Left ventricle myocardium superior (tissue), 1 donor: ENCODE measurements around the gene PAIP2. TPM values are rescaled to one million over a fixed set of nuclear protein-coding genes. Genes with fewer than 3 reads are reported as not detected.
"Not testable (repeated sequence)": the region's sequence is repeated elsewhere in the genome, so short reads cannot be mapped to it uniquely, and the experiment has no call there.

Source experiments
- ATAC-seq: fragments of 200-7000 bp; cut with Tn5 transposase; one replicate; pipeline ENCODE4 v1.9.1; 2020; ENCODE audit warnings: mild to moderate bottlenecking, moderate library complexity
- DNase-seq: peaks from one replicate; pipeline ENCODE4 v3.0.0-alpha.2; 2020
- intact Hi-C: fragments of 100-400 bp; cut with micrococcal nuclease; formaldehyde crosslinking; loops from one replicate; pipeline ENCODE4 v1.11.0; 2022
- total RNA-seq: library from RNA; stranded (reverse); fragmentation: NEBNext Ultra II Directional; extraction: Animal tissue kit (Norgen Biotek cat#: 25700); gene quantifications from one replicate; pipeline ENCODE4 v1.2.1, GENCODE V29; 2021
- donor health status: DM: no; HTN: yes; CAD: no; lungs with severe emphysema.

PAIP2 gene
- total RNA-seq, 1 donor from 2014 or later = 136 TPM

DNA sequence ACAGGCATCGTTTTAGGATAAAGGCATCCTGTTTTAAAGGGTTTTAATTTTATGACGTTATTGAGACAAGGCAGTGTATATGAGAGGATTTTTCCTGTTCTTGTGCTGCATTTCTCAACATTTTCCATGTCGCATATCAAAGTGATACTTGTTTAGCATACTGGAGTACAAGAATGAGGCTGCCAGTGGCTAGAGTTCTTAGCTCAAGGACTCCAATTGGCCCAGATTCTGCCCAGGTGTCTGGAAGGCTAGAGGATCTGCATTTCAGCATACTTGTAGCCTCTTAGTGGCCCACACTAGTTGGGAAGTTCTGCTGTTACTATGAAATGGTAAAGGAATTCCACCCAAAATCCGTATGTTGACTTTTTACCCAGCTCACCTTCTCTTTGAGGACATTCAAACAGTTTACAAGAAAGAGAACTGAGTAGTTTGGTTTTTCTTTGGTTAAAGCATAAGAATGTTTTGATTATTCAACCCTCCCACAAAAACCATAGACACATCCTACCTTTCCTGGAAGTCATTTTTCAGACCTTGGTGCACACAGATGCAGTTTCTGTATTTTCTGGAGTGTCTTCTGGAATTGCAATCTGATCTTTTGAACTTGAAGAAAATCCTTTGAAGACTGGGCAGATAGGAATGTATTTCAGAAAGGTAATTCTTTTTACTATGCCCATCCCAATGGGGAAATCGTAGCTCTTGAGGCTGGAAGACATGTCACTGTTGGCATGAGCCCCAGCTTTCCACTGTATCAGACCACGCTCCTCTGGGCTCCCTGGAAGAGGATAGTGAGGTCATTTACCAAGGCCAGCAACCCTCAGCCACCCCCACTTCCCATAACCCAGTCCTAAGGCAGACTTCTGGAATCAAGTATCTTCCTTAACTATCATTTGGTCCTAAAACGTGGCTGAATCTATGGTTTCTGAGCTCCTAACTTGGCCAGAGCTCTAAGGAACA lies 30.1 kb downstream of the PAIP2 start:
- intact Hi-C loops = no loop called here
- no peak for DNase-seq
- ATAC-seq = peak; percentile 69

DNA sequence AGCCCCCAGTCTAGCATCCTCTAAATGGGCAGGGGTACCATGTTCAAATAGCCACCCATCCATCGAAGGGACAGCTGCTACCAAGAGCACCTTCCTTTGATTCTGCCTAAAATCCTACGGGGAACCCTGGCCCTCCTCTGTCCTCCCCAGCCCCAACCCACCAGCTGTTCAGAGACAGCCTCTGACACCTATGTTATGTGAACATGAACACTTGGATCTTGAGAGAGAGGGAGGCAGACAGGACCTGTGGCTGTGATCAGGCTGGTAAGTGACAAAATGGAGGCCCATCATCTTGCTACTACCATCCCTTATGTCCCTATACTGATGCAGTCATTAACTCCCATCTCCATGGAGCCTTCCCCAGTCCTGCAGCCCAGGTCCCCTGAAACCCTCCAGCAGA lies 33.3 kb downstream of the PAIP2 start:
- intact Hi-C loops = no loop called here
- DNase-seq (no peak), ATAC-seq (no peak)

DNA sequence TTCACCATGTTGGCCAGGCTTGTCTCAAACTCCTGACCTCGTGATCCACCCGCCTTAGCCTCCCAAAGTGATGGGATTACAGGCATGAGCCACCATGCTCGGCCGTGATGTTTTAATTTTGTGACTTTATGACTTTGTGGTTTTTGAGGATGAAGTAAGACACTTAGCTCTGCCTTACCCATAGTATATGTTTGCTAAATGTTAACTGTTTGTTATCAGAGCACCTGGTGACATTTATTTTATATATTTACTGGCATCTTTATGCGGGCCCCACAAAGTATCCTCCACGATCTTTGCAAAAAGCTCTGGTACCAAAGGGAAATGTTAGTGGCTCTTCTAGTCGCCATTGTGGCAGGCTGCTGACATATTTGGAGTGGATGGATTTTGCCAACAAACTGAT lies 34.7 kb downstream of the PAIP2 start:
- intact Hi-C loops = no loop called here
- DNase-seq = no peak
- no peak for ATAC-seq

DNA sequence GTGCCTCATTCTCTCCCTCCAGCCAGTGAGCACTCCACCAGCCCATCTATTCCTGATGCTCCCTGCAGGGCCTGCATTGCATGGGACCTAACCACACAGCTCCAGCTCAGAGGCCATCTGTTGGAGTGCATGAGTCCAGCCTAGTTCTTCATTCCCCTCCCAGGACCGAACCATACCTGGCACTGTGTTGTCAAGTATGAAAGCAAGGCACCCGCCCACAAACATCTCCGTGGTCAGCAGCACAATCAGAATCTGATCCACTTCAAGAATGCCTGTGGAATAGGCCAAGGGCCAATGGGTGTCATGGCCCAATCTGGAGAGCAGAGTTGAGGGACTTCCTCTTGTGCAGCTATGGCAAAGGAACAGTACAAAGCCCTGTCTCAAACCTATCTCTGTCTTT lies 35.6 kb downstream of the PAIP2 start:
- intact Hi-C loops = no loop called here
- ATAC-seq (no peak), DNase-seq (no peak)

DNA sequence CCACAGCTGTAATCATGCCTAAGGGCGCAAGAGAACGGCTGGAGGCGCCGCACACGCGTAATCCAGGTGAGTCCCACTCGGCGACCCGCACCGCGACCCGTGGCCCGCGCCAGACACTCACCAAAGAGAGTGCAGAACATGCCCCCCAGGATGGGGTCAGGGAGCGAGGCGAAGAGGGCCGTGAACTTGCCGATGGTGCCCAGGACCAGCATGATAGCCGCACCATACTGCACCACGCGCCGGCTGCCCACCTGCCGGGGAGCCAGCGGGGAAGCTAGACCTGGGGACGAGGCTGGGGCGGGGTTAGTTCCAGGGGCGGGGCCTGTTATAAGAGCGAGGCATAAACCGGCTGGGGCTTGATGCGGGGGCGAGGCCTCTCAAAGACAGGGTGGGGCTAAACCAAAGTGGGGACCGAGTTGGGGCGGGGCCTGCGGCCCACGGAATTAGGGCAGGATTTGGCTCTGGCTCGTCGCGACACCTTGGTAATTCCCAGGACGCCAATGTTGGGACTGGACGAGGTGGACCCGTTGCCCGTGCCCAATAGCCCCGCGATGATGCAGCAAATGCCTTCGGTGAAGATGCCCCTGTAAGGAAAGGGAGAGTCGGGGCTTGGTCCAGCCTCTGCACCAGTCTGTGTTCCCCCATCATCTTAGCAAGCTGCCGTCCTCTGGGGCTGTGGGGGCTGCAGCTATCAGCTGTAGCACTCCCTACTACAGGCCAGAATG lies 36.6 kb downstream of the PAIP2 start:
- ATAC-seq (no peak), DNase-seq (no peak)
- intact Hi-C loops = no loop called here

DNA sequence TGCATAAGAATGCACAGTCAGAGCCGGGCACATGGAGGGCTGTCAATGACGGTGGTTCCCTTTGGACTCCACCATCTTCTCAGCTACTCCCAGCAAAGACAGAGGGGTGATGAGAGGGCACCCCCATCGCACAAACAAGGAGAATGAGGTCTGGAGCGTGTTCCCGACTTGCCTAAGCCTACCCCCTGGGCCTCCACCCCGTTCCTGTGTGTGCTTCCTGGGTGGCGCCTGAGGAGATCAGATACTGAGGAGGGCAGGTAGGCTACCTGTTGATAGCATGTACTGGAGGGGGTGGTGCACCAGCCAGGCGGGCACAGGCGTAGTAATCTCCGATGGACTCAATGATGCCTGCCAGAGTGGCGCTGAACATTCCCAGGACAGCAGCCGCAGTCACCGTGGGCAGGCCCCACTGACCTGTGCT lies 37.3 kb downstream of the PAIP2 start:
- DNase-seq (no peak), ATAC-seq (no peak)
- intact Hi-C loops = no loop called here

DNA sequence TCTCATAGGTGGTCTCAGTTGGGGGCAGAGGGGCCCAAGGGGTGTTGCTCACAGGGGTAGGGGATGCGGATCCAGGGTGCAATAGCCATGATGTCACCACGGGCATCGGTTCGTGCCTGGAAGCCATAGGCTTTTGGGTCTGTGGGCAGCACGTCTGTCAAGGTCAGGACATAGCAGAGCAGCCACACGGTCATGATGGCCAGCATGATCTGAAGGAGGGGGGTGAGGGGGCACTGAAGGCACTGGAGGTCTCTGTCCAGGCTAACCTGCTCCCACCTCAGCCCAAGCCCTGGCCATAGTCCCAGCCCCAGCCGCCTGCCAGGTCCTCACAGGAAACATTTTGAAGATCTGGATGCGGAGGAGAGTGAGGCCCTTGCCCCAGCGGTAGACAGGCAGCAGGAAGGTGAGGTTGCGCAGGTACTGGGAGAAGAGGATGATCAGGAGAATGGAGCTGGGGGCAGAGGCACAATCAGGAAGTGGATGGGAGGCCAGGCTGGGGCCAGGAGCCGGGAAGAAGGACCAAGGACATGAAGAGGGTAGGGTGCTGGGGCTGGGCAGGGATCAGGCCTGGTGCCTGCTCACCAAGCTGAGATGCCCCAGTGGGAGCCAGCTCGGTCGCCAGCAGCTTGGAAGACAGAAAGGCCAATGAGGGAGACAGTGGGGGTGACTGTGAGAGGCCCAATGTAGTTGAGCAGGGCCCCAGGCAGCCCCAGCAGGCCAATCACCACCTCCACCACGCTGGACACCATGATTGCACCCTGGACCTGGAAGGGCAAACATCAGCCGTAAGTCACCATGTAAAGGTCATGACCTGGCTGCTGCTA lies 38.2 kb downstream of the PAIP2 start:
- ATAC-seq (no peak), DNase-seq (no peak)
- intact Hi-C loops = no loop called here

DNA sequence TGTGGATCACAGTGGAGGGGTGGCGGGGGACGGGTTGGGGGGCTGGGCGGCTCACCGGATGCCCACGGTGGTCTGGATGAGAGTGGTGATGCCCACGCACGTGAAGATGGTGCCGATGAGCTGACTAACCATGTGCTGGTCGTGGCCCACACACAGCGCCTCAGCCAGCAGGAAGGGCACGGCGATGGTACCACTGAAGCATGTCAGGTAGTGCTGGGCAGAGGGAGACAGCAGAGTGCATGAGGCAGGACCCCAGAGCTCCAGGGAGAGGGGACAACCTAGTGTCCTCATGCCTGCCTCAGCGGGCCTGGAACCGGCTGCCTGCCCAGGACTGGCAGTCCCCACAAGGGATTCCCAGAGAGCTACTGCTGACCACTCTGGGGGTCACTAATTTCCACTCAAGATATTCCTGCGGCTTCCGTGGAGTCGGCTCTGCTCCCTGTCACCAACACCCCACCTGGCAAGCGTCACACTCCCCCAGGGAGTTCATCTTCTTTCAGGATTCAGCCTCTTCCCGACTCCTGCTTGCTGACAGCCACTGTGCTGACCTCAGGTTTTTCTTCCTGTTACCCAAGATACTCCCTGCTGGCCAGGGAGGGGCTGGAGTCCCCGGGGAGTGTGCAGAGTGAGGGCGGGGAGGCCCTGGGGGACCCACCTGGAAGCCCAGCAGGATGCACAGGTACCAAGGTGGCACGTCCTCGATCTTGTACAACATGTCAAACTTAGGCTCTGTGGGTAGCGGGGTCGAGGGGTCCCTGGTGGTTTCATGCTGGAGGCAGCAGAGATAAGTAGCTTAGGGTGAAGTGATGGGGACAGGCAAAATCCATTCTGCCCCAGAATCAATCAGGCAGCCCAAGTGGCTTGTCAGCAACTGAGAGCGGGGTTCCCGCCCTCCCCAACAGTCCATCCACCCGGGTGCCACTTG lies 40.4 kb downstream of the PAIP2 start:
- intact Hi-C loops = no loop called here
- peak; percentile 17 for DNase-seq
- no peak for ATAC-seq

DNA sequence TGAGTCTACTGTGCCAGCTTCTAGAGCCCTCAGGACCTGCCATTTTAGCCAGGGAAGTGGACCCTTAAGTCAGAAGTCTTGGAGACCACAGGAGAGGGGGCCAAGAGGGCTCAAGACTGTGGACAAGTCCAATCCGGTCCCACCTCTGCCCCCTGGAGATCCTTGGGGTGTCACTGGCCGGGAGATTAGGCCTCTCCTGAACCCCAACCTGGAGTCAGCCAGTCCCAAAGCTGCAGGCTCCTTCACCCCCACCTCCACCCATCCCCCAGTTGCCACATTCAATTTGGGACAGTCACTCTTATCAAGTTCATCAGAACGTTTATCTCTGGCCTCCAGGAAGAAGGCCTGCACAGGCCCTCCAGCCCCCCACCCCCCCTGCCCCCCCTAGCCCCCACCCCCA lies 41.2 kb downstream of the PAIP2 start:
- DNase-seq = no peak
- no peak for ATAC-seq
- intact Hi-C loops = no loop called here

DNA sequence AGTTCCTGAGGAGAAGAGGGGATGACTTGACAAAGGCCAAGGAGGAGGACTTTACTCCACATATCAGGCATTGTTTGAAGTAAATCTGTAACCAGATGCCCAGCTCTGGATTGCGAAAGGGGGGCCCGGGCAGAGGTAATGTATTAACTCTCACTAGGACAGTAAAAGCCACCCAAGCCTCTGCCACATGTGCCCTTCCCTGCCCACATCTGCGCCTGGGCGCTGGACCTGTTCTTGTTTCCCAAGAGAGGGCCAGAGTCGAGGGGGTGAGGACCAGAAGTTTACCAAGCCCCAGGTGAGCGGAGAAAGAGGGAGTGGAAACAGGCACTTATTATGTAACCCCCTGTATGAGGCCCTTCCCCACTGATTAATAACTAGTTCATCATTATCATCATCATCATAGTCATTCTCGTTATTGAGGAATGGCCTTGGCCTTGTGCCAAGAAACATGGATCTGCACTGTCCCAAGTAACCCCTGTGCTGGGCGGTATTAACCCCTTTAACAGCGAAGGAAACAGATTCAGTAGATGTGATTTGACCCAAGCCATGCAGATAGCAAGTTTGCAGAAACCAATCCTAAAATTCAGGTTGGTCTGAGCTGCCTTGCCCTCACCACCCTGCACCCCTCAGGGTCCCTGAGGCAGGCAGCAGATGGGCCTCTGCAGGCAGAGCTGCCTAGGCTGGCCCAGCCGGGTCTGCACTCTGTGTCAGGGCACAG lies 41.8 kb downstream of the PAIP2 start, which contains the start of gene SLC23A1:
TSS of gene SLC23A1 (minus strand) at position 23 of the 718 bp plus-strand sequence. CDS start 44 bp downstream, outside the sequence.
- ATAC-seq (no peak), DNase-seq (no peak)
- intact Hi-C loops = no loop called here

DNA sequence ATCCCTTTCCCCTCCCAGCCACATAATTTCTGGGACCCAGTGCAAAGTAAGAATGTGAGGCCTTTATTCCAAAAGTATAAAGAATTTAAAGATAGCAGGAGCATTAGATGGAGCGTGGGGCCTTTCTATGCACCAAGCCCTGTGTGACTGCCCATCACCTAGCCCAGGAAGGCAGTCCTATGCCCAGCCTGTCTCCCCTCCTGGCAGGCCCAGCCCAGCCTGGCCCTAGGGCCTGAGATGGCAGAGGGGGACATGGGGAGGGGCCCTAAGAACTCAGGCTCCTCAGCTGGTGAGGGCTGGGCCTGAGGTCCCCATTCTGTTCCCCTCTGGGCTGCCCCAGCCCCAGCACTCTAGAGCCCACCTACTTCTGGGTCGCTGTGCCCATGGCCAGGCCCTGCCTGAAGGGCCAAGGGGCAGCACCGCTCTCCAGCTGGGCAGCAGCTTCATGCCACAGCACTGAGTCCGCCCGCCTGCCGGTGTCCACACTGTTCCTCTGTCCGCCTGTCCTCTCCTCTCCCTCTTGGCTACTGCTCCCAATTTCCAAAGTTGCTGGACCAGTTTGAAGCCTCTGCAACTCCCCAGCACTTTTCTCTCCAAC lies 42.4 kb downstream of the PAIP2 start:
- intact Hi-C loops = no loop called here
- peak; percentile 29 for DNase-seq

DNA sequence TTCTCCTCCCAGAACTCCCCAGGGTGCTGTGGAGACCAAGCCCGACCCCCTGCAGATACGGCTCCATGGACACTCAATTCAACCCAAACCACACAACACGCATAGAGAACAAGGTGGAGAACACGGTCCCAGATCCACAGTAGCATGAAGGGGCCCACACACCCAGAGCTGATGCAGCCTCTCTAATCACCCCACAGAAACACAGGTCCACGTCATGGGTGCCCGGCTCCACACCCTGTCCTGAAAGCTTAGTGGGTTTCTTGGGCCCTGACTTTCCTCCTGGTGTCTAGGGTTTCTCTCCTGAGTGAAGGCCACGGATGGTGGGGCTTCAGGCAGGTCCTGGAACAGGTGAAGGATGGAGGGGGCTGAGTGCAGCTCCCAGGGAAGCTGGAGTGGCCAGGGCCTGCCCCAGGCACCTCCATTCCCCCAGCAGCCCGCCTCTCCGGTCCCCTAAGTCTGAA lies 43.0 kb downstream of the PAIP2 start:
- intact Hi-C loops = no loop called here
- no peak for ATAC-seq
- DNase-seq = peak; percentile 17

More for the DNA sequence above, 42.4 kb downstream of the PAIP2 start:
- no peak for ATAC-seq

DNA sequence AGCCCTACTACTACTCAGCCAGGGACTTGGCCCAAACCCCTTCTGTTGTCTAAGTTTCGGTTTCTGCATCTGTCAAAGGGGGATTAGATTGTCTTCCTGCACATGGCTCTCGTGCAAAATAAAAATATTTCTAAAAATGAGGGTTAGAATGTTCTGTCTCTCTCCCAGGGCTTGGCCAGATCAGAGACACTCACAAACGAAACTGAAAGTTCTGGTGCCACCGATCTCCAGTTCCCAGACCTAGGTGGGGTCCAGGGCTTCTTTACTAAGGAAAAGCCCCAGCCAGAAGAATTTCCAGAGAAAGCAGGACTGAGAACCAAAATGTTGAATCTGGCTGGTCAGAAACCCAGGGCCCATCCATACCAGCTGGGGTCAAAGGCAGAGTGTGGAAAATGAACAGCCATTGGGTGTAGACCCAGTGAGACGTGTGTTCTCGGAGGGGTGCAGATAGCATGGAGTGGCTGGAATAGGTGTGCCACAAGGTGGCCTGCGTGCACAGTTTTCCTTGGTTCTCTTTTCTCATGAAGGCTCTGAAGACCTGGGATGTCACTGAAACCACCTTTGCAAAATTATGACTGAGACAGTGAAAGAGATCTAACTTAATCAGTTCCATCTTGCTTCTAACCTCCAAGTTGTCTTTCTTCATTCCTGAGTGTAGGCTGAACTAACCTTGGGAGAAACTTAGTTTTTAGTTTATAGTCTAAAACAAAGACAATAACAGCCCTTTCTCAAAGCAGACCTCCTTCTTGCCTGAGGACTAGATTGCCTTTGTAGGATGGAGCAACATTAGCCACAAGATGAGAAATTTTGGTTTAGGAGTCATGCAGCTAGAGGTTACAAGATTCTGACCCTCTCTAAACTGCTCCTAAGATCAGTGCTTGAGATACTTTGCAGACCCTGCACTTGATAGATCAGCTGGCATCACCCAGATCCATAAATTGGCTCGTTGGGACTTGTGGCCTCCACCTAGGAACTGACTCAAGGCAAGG lies 43.7 kb downstream of the PAIP2 start:
- ATAC-seq (peak; percentile 39), DNase-seq (peak; percentile 44)
- intact Hi-C loops = no loop called here

DNA sequence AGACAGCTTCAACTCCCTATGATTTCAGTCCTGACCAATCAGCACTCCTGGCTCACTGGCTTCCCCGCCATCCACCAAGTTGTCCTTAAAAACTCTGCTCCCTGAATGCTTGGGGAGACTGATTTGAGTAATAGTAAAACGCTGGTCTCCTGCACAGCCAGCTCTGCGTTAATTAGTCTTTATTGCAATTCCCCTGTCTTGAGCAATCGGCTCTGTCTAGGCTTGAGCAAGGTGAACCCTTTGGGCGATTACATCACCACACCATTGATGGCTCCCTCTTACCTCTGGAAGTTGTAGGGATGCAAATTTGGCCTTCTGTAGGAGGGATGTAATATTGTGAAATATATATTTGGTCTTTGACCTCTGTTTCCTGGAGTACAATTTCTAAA lies 44.4 kb downstream of the PAIP2 start:
- intact Hi-C loops = no loop called here

DNA sequence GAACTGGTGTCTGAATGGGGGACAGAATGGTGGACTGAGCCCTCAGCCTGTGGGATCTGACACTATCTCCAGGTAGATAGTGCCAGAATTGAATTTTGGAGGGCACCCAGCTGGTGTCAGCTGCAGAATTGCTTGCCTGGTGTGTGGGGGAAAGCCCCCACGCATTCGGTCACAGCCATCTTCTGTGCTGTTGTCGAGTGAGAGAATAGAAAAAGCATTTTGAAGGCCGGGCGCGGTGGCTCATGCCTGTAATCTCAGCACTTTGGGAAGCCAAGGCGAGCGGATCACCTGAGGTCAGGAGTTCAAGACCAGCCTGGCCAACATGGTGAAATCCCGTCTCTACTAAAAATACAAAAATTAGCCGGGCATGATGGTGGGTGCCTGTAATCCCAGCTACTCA lies 45.3 kb downstream of the PAIP2 start:
- intact Hi-C loops, ATAC-seq: not testable (repeated sequence)
- DNase-seq = peak; percentile 18

More for the DNA sequence above, 44.4 kb downstream of the PAIP2 start:
- DNase-seq = no peak
- no peak for ATAC-seq

DNA sequence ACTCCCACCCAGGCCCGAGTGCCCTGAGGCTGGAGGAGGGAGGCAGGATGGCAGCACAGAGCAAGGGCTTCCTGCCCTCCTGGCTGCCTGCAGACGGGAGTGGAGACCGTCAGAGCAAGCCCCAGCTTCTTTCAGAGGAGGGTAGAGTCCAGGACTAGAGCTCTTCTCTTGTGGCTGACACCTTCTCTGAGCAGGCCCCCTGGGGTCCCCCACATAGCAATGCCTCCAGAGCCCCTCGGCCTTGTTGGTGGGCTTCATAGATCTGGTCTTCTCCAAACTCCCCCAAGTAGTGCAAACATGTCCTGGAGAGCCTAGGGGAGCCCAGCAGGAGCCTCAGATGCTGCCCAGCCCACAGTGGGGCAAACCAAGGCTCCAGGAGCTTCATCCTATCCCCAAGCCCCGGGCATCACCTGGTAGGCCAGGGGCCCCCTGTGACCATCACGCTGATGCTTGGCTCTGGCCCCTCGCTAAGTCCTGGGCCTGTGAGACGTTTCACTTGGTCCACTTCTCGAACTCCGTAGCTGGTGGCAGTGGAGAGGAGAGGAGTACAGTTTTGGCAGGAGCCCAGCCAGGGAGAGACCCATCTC lies 46.0 kb downstream of the PAIP2 start:
- no peak for DNase-seq
- no peak for ATAC-seq
- intact Hi-C loops = no loop called here
